GM11168 (cell line): ENCODE results near the gene TDRD1.

Experiments used
- in situ Hi-C: fragments of 300-500 bp; cut with MboI; formaldehyde crosslinking; loops from one replicate; pipeline ENCODE4 v1.12.0; 2022; ENCODE audit warnings: low sequenced_read_pairs; ENCODE audit not compliant: unreplicated experiment

Gene TDRD1

DNA sequence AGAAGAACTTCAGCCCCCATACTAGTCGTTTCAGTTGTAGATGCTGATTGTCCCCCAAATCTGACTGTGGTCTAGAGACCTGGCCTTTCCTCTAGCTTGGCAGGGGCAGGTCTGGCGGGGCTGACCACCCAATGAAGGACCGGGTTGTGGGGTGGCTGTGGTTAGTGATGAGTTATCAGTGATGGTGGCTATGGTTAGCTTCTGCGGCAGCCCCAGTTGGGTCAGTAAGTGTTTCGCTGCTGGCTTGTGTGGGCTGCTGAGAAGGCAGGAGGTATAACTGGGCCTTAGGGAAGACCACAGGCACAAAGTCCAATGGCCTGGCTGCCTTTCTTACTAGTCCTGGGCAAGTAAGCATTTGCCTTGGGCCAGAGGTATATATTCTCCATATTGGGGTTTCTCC lies 81.2 kb downstream of the TDRD1 start:
- in situ Hi-C loops, result no loop called here

DNA sequence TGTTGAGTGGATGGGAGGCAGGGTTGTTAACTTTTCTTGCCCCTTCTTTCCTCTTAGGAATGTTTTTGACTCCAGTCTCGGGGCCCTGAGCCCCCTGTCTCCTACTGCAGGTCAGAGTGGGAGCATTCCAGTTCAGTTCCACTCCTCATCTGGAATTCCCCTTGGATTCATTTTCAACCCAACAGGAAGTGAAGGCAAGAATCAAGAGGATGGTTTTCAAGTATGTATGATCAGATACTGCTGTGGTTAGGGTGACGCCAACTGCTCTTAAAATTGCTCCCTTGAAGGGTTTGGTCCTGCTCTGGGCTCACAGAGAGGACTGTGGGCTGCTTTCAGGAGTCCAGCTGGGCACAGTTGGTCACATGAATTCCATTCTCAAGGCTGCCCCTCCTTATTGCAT lies 81.9 kb downstream of the TDRD1 start:
- in situ Hi-C loops, result no loop called here

DNA sequence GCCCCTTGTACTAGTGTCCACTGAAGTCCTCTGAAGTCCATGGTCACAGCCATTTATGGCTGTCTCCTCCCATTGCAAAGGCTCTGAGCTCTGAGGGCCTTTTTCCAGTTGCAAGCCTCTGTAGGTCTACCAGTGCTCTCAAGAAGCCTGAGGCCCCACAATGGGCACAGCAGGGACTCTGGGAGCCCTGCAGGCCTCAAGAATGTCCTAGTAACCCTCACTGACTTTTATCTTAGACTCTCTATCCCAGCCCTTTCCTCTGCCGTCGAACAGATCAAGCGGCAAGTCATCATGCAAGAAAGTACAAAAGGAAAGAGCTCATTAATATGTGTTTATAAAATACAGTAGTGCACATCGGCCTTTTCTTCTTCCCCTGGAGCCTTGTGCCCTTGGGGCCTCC lies 83.3 kb downstream of the TDRD1 start:
- in situ Hi-C loops, result no loop called here

DNA sequence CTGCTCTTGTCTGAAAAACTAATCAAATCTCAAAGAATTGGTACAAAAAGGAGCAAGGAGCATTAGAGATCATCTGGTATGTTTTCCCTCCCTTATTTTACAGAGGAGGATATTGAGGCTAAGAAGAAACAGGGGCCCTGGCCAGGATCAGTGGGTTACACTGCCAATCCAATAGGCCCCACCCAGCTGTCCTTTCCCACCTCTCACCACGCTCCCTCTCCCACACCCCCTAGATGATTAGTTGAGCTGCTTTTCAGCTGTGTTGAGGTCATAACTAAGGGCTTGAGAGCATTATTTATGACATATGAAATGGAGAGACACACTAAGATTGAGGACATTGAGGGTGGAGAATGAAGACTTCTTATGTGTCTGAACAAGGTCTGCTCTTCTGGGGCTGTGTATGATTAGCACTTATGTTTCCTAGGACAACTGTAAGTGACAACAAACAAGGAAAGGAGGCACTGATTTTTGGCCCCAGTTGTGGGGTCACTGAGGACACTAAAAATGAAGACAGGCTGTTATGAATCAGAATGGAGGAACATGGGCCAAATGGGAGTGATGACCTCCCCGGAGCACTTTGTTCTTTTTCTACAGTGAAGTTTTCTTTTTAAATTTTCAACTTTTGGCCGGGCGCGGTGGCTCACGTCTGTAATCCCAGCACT lies 86.4 kb downstream of the TDRD1 start:
- in situ Hi-C loops, result no loop called here

DNA sequence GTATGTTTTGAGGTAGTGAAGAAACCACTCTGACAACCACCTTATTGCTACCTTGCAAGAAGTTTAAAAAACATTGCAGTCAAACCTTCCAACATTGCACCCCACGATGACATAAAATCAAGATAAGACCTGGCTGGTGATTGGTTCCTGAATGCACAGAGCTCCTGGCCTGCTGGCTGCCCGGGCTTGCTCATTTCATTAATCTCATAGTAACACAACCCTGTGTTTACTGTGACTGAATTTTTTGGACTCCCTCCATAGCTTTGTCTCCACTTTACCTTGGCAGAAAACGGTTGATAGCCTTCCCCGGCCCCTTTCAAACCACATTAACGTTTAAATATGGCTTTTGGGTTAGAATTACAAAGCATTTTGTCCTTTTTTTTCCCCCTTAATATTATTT lies 87.4 kb downstream of the TDRD1 start:
- in situ Hi-C loops, result no loop called here

DNA sequence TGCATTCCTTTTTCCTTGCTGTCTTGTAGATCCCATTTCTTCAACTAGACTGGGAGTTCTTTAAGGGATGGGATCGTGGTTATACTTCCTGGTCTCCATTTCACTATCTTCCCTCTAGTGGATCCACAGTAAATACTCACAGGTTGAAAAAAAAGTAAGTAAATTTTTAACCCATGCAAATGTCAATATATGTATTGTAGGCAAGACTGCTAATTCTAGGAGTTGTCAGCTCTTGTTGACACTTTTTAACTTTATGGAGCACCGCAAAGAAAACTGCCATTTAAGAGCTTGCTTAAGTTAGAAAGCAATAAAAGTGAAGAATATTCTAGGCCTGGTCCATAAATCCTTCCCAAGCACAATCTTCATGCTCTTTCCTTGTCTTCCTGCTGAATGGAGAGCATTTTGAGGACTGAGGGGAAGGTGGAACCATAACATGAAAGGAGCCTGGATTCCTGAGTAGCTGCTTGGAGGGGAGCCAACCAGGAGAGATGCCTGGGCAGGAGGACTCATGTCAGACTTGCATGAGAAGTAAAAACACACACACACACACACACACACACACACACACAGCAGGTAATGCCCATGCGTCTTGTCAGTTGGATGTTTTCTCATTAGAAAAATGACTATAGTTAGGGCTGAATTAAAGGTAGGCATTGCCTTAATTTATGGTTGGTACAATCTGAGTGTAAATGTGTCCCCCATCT lies 92.1 kb downstream of the TDRD1 start:
- in situ Hi-C loops, result no loop called here

DNA sequence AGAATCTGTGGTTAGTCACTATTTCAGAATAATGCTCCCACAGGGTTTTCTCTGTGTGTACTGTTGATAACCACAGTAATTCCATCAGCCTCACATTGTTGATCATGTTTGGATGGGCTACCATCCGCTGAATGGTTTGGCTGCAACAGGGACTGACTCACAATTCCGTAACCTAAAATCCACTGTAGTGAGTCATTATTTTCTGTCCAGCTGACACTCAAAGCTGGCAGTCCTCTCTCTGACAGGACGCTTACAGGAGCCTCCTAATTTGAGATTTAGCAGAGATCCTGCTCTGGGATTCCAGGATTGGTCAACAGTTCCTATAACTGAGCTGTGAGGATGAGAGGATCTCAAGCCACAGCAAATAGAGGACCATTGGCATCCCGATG lies 92.6 kb downstream of the TDRD1 start:
- in situ Hi-C loops, result no loop called here

DNA sequence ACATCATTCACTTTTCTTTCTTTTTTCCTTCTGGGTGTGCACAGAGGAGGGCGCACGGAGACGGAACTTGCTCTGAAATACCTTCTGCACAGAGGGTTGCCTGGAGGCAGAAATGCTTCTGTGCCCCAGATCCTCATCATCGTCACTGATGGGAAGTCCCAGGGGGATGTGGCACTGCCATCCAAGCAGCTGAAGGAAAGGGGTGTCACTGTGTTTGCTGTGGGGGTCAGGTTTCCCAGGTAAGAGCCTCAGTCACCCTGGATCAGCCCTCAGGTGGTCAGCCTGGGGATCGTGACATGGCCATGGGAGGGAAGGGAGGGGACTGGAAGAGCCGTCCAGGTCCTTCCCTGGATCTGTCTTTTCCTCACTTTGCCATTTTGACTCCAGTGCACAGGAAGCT lies 93.5 kb downstream of the TDRD1 start:
- in situ Hi-C loops, result no loop called here

DNA sequence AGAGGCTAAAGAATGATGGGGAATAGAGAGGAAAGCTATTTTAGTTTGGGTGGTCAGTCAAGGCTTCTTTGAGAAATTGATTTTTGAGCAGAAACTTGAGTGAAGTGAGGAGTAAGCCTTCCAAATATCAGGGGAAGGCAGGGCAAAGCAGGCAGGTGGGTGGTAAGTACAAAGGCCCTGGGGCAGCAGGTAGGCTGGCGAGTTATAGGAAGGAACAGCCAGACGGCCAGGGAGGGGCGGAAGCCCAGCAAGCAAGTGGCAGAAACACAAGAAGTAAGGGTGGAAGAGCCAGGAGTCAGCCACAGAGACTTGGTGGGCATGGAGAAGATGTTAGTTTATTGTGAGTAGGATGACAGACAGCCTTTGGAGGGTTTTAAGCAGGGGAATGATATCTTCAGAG lies 94.8 kb downstream of the TDRD1 start:
- in situ Hi-C loops, result no loop called here

DNA sequence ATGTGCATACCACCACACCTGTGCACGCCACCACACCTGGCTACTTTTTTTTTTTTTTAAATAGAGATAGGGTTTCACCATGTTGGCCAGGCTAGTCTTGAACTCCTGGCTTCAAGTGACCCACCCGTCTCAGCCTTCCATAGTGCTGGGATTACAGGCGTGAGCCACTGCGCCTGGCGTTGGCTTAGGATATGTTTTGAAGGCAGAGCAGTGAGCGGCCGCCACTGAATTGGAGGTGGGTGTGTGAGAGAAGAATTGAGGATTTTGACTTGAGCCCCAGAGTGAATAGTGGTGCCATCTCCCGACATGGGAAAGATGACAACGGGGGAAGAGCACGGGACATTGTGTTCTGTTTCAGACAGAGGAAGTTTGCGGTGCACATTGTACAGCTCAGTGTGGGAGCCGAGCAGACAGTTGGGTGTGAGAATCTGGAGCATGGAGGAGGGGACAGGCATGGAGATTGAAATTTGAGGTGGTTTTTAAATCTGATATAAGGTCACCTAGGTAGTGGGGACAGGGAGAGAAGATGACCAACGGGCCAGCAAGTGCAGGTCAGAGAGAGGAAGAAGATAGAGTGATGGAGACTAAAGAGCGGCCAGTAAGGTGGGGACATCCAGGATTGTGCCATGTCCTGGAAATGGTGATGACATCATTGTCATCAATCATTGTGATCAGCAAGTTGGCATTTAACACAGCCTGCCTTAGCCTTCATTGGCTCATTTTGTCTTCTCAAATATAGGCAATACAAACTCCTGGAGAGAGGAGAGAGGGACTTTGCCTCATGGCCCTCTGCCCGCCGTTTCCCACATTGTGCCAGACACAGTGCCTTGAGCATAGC lies 95.7 kb downstream of the TDRD1 start:
- in situ Hi-C loops, result no loop called here

DNA sequence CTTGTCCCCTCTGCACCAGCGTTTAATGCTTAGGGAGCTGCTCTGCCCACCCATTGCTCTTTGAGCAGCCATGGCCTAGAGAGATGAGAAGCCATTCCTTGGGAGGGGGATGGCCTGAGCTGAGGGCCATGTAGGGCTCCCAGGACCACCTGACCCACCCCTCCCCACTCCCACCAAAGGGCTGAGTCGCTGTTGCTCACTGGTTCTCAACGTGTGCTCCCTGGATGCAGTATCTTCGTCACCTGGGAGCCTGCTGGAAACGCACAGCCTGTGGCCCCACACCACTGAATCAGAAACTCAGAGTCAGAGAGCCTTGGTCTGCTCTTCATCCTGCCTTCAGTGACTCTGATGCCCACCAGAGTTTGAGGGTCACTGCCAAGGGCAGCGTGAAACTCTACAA lies 96.9 kb downstream of the TDRD1 start:
- in situ Hi-C loops, result no loop called here

DNA sequence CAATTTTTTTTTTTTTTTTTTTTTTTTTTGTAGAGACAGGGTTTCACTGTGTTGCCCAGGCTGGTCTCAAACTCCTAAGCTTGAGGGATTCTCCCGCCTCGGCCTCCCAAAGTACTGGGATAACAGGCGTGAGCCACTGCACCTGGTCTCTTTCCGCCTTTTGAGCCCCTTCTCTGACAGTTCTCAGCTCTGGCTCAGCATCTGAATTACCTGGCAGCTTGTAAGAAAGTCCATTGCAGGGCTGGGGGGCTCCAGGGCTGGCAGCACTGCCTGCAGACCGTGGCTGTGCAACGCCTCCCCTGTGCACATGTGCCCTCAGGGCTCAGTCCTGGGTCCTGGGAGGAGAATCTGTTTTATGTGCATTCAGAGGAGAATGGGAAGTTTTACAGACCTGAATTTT lies 97.5 kb downstream of the TDRD1 start:
- in situ Hi-C loops, result no loop called here

DNA sequence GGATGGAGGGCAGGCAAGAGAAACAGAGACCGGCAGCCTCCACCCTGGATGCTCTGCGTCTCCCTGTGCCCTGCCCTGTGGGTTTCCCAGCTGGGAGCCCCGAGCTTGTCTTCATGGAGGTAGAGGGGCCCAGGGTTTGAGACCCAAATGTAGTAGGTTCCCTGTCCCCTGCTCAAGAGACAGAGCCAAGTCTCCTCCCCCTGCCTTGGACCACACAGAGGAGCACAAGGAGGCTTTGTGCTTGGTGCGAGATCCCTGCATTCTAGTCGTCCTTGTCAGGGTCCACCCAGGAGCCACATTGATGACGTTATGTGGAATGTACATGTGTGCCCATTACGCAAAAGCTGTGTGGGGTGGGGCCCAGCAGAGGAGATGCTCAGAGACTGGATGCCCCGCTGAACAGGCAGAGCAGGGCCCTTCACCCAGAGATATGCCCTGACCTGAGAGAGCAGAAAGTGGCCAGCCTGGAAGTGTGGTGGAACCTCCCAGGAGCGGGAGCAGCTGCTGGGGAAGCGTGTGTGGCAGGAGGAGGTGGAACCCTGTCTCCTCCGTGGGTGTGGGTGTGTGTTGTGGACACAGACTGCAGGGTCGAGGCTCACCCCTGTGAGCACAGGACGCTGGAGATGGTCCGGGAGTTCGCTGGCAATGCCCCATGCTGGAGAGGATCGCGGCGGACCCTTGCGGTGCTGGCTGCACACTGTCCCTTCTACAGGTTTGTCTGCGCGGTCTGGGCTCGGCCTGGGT lies 99.2 kb downstream of the TDRD1 start:
- in situ Hi-C loops, result no loop called here

DNA sequence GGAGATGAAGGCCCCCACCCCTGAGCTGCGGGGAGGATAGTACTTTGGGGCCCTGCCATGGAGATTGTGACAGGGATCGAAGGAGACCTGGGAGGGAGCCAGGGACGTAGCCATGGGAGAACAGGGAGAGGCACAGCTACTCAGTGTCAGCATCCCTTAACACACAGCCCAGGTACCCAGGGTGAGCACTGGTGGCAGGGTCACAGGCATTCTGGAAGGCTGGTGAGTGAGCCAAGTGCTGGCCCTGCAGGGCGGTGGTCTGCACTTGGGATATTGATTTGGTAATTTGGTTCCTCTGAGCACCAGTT lies 99.7 kb downstream of the TDRD1 start:
- in situ Hi-C loops, result no loop called here

DNA sequence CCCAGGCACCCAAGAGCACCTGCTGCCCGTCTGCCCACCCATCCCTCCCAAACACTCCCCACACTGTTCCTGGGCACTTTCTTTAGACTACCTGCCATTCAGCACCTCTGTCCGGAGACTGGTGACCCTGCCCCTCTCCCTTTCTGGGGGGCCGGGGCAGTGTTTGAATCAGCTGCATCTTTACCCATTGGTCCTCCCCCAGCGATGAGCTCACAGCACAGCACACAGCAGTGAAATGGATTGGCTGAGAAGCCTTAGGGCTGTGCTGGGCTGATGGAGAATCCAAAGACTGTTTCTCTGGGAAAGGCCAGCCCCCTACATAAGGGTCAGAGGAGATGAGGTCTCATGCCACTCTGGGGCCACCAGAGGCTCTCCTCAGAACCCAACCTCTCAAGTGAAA lies 100.1 kb downstream of the TDRD1 start:
- in situ Hi-C loops, result no loop called here

DNA sequence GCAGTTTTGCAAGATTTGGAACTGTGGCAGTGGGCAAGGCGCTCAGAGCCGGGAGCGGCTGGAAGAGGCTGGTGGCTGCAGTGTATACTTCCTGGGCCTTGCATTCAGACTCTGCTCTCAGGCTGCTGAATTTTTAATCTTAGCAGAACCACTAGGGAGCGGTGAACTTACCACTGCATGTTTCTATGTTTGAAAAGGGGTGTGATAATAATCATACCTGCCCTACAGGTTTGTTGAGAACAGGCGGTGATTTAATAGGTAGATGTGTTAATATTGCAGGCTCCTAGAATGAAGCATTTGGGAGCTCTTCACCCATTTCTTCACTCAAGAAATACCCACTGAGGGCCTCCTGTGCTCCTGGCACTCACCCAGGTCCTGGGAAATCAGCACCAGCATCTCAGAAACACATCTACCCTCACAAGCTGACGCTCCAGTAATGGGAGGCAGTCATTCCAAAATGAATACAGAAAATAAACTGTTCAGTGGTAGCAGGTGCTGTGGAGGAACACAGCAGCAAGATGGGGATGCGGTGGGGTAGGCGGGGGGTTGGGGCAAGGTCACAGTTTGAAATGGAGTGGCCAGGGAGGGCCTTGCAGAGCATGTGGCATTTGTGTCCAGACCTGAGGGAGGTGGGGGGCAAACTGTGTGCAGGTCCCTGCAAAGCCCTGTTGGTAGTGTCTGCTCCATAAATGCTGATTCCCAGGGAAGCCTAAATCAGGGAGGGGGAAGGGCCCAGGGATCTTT lies 100.9 kb downstream of the TDRD1 start:
- in situ Hi-C loops, result no loop called here

DNA sequence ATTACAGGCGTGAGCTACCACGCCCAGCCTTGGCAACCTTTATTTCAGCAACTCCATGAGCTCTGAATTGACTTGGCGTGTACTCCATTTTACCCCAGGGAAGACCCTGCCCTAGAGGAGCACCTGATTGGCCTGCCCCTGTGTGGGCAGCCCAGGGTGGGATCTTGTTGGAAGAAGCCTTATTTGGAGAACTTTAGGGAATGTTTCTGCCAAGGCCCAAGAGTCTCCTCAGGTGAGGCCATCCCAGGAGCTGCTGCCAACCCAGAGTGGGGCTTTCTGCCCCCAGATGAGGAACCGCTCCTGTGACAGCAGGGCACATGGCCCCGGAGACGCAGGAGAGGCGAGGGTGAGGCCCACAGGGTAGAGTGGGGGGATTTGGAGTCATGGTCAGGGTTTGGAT lies 101.9 kb downstream of the TDRD1 start:
- in situ Hi-C loops, result no loop called here

DNA sequence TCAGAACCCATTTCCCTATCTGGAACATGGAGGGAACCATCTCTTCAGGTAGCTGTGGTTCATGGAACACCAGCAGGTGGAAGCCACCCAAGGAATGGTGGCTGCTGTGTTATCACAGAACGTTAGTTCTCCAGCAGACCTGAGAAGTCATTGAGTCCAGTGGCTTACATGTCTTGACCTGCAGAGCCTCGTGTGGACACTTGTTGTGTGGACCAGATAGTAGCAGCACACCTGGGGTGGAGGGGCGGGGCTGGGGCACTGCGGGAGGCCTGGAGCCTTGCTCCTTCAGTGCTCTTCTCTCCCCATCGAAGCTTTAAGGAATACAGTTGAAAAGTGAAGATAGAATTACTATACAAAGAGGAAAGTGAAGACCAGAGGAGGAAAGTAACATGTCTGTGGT lies 102.3 kb downstream of the TDRD1 start:
- in situ Hi-C loops, result no loop called here
